Fibroblast of lung (primary cell): ENCODE measurements around the gene TMEM9.

Experiments used
- EZH2 ChIP-seq: IDR thresholded peaks from 2 replicates; pipeline ENCODE4 v1.5.1; 2012; ENCODE audit warnings: low read length, control low read depth, mild to moderate bottlenecking; ENCODE audit errors: missing control alignments
- TF ChIP-seq, protein P1 (sequence below), 2 donors: IDR thresholded peaks in 1 of 2; conservative IDR thresholded peaks in 1 of 2; 1 replicate in 1 of 2; 2 replicates in 1 of 2; pipeline ENCODE4 v1.5.1; 2011 to 2012; ENCODE audit warnings: low read length in 2 of 2, control low read depth in 1 of 2, inconsistent platforms in 1 of 2, low read depth in 1 of 2, mild to moderate bottlenecking in 1 of 2

DNA sequence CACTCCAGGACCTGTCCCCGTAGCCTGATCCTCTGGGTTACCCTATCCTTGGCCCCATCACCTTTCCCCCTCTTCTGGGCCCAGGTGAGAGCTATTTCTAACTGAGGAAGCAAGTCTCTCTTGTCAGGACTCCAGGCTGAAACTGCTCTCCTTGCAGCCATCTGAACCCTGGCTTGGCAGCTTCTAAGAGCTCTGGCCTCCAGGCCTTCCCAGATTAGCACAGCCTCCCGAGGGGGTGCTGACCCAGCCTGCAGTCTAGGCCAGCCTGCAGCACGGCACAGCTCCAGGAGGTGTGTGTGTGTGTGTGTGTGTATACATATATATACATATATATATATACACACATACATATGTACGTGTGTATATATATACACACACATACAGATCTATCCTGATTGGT, 59.4 kb downstream of the TMEM9 start:
- TF ChIP-seq, protein P1, sequence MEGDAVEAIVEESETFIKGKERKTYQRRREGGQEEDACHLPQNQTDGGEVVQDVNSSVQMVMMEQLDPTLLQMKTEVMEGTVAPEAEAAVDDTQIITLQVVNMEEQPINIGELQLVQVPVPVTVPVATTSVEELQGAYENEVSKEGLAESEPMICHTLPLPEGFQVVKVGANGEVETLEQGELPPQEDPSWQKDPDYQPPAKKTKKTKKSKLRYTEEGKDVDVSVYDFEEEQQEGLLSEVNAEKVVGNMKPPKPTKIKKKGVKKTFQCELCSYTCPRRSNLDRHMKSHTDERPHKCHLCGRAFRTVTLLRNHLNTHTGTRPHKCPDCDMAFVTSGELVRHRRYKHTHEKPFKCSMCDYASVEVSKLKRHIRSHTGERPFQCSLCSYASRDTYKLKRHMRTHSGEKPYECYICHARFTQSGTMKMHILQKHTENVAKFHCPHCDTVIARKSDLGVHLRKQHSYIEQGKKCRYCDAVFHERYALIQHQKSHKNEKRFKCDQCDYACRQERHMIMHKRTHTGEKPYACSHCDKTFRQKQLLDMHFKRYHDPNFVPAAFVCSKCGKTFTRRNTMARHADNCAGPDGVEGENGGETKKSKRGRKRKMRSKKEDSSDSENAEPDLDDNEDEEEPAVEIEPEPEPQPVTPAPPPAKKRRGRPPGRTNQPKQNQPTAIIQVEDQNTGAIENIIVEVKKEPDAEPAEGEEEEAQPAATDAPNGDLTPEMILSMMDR (conservative IDR thresholded peaks at IDR 0.05 in 1 of 2, IDR thresholded peaks at IDR 0.05 in 1 of 2; ENCODE audit: low read depth in 1 of 2, low read length in 2 of 2) = no peak
- TF ChIP-seq EZH2 = no peak
